Measurements from ENCODE around the gene SETD7. TPM values are rescaled to one million over a fixed set of nuclear protein-coding genes. Genes with fewer than 3 reads are reported as not detected.

The SETD7 gene
- total and polyA plus RNA-seq, 8 donors, result 9.7 to 96.9 (median 31.5) TPM

- DNase-seq, result no peak
- no peaks in the 10 kb centered on the region for H3K27me3 ChIP-seq
- H3K4me3 ChIP-seq, result no peak overlapping the region
- H3K9me3 ChIP-seq, result no peaks in the 10 kb centered on the region
- peaks cover 7 to 47% (median 35%) of the 10 kb centered on the region in 4 donors for H3K4me1 ChIP-seq
- intact Hi-C loops (cut with DNase I; ENCODE audit: low total_unique reads), result no loop called here
- H3K36me3 ChIP-seq, result peaks cover 0 to 6% (median 0%) of the 10 kb centered on the region in 4 donors
- no peak overlapping the region for H3K27ac ChIP-seq
- 75 to 84% (median 81%) methylated on average over 5 of the region's 5 CpGs for WGBS, 5 donors
- TF ChIP-seq, protein P1, sequence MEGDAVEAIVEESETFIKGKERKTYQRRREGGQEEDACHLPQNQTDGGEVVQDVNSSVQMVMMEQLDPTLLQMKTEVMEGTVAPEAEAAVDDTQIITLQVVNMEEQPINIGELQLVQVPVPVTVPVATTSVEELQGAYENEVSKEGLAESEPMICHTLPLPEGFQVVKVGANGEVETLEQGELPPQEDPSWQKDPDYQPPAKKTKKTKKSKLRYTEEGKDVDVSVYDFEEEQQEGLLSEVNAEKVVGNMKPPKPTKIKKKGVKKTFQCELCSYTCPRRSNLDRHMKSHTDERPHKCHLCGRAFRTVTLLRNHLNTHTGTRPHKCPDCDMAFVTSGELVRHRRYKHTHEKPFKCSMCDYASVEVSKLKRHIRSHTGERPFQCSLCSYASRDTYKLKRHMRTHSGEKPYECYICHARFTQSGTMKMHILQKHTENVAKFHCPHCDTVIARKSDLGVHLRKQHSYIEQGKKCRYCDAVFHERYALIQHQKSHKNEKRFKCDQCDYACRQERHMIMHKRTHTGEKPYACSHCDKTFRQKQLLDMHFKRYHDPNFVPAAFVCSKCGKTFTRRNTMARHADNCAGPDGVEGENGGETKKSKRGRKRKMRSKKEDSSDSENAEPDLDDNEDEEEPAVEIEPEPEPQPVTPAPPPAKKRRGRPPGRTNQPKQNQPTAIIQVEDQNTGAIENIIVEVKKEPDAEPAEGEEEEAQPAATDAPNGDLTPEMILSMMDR (IDR thresholded peaks at IDR 0.05), result no peak
- TF ChIP-seq POLR2A (IDR thresholded peaks at IDR 0.05), result no peak
- no peak for TF ChIP-seq POLR2AphosphoS5 (IDR thresholded peaks at IDR 0.05)
- TF ChIP-seq EP300 (IDR thresholded peaks at IDR 0.05), result no peak
These were observed 94.9 kb downstream of the SETD7 start for GRCh38 chr4:139461022-139461628.

DNA sequence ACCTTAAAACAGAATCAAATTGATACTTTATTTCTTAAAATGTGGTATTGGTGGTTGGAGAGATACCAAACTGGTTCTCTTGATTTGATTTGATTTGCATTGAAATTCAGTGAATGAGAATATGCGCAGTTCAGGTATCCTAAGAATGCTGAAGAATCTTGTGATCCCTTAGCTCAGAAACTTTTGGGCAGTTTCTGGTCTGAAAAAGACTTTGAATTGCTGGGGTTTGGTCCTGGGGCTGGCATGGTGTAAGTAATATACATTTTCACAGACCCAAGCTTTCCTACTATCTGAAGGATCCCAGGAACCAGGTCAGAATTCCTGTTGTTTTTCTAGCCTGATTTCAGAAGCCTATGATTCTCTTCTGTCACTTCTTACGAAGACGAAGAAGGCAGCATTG lies 95.5 kb downstream of the SETD7 start:
- H3K4me3 ChIP-seq, result no peak overlapping the region
- H3K4me1 ChIP-seq, result peaks cover 13 to 50% (median 41%) of the 10 kb centered on the region in 4 donors
- no peak overlapping the region for H3K27ac ChIP-seq
- no peaks in the 10 kb centered on the region for H3K9me3 ChIP-seq
- 90 to 97% (median 95%) methylated on average over 3 of the region's 3 CpGs for WGBS, 5 donors
- no peak for DNase-seq
- intact Hi-C loops (cut with DNase I; ENCODE audit: low total_unique reads), result no loop called here
- TF ChIP-seq POLR2A (IDR thresholded peaks at IDR 0.05) (no peak), EP300 (IDR thresholded peaks at IDR 0.05) (no peak), POLR2AphosphoS5 (IDR thresholded peaks at IDR 0.05) (no peak)
- TF ChIP-seq, protein P1 (IDR thresholded peaks at IDR 0.05), result no peak
- peaks cover 0 to 6% (median 0%) of the 10 kb centered on the region in 4 donors for H3K36me3 ChIP-seq
- no peaks in the 10 kb centered on the region for H3K27me3 ChIP-seq

- no peak for DNase-seq
- intact Hi-C loops (cut with DNase I; ENCODE audit: low total_unique reads), result no loop called here
- Histone ChIP-seq H3K4me1 (peaks cover 17 to 60% (median 49%) of the 10 kb centered on the region in 4 donors), H3K9me3 (no peaks in the 10 kb centered on the region), H3K27ac (no peak overlapping the region), H3K36me3 (peaks cover 0 to 6% (median 0%) of the 10 kb centered on the region in 4 donors), H3K27me3 (no peaks in the 10 kb centered on the region), H3K4me3 (no peak overlapping the region)
- WGBS, 5 donors, result 73 to 87% (median 75%) methylated on average over 3 of the region's 3 CpGs
- no peak for TF ChIP-seq EP300 (IDR thresholded peaks at IDR 0.05)
- TF ChIP-seq POLR2A (IDR thresholded peaks at IDR 0.05), result no peak
These were observed 97.0 kb downstream of the SETD7 start for GRCh38 chr4:139458999-139459398.

GRCh38 chr4:139458543-139458942 lies 97.5 kb downstream of the SETD7 start:
- Histone ChIP-seq H3K27ac (peak overlapping the region in 1 of 5 donors; percentile 46), H3K4me1 (peaks cover 17 to 59% (median 49%) of the 10 kb centered on the region in 4 donors), H3K4me3 (peak overlapping the region in 1 of 4 donors; percentile 6), H3K36me3 (peaks cover 0 to 6% (median 0%) of the 10 kb centered on the region in 4 donors), H3K27me3 (no peaks in the 10 kb centered on the region), H3K9me3 (no peaks in the 10 kb centered on the region)
- 32 to 78% (median 51%) methylated on average over 1 of the region's 1 CpG for WGBS, 5 donors
- TF ChIP-seq POLR2A (IDR thresholded peaks at IDR 0.05), result no peak
- no peak for TF ChIP-seq EP300 (IDR thresholded peaks at IDR 0.05)
- no peak for TF ChIP-seq POLR2AphosphoS5 (IDR thresholded peaks at IDR 0.05)
- TF ChIP-seq, protein P1 (IDR thresholded peaks at IDR 0.05), result no peak
- no peak for DNase-seq
- intact Hi-C loops (cut with DNase I; ENCODE audit: low total_unique reads), result no loop called here

GRCh38 chr4:139457318-139457717 lies 98.7 kb downstream of the SETD7 start:
- WGBS, 5 donors, result 21 to 50% (median 31%) methylated on average over 4 of the region's 4 CpGs

More at GRCh38 chr4:139457318-139457717, 98.7 kb downstream of the SETD7 start:
- Histone ChIP-seq H3K9me3 (no peaks in the 10 kb centered on the region), H3K27me3 (no peaks in the 10 kb centered on the region), H3K27ac (peak overlapping the region in 2 of 5 donors; percentile 14 to 46), H3K4me1 (peaks cover 25 to 63% (median 56%) of the 10 kb centered on the region in 4 donors), H3K4me3 (peak overlapping the region in 1 of 4 donors; percentile 78), H3K36me3 (no peaks in the 10 kb centered on the region)
- no peak for TF ChIP-seq EP300 (IDR thresholded peaks at IDR 0.05)
- TF ChIP-seq, protein P1 (IDR thresholded peaks at IDR 0.05), result no peak
- no peak for TF ChIP-seq POLR2AphosphoS5 (IDR thresholded peaks at IDR 0.05)
- TF ChIP-seq POLR2A (IDR thresholded peaks at IDR 0.05), result no peak
- intact Hi-C loops (cut with DNase I; ENCODE audit: low total_unique reads), result no loop called here
- peak in 1 of 2 donors; percentile 38 for DNase-seq

Measured in stomach (tissue), 9 donors.